K562 (cell line): ENCODE measurements around the gene CHCHD1. TPM values are rescaled to one million over a fixed set of nuclear protein-coding genes. Genes with fewer than 3 reads are reported as not detected.

Source experiments
- CBX5 ChIP-seq: IDR thresholded peaks from 2 replicates; pipeline ENCODE4 v1.6.1; 2014; ENCODE audit warnings: low read depth, borderline replicate concordance
- CHD4 ChIP-seq: fragments of 200-600 bp; sonication (generic); IDR thresholded peaks from 3 replicates; pipeline ENCODE4 v1.6.1; 2012; ENCODE audit warnings: low read depth, mild to moderate bottlenecking, mixed read lengths, low read length, inconsistent platforms; ENCODE audit not compliant: insufficient read depth, insufficient replicate concordance, poor library complexity, severe bottlenecking
- COPS2 ChIP-seq: fragments of 450-650 bp; conservative IDR thresholded peaks from 2 replicates; pipeline ENCODE4 v1.6.1; 2016; ENCODE audit warnings: mild to moderate bottlenecking, moderate library complexity
- GABPA ChIP-seq: fragments of 200-800 bp; sonication (Bioruptor generic); conservative IDR thresholded peaks from 2 replicates; pipeline ENCODE4 v1.6.1; 2016; ENCODE audit warnings: low read depth, missing genetic modification characterization, missing compliant biosample characterization
- GTF2E2 ChIP-seq: fragments of 200-800 bp; sonication (Bioruptor generic); IDR thresholded peaks from 2 replicates; pipeline ENCODE4 v1.6.1; 2016; ENCODE audit warnings: missing genetic modification characterization, missing compliant biosample characterization
- MCM3 ChIP-seq: fragments of 450-650 bp; IDR thresholded peaks from 2 replicates; pipeline ENCODE4 v1.6.1; 2016
- MCM5 ChIP-seq: fragments of 450-650 bp; IDR thresholded peaks from 2 replicates; pipeline ENCODE4 v1.6.1; 2016; ENCODE audit warnings: low read depth
- NCOA6 ChIP-seq: fragments of 450-650 bp; IDR thresholded peaks from 2 replicates; pipeline ENCODE4 v1.6.1; 2017; ENCODE audit warnings: mild to moderate bottlenecking
- POLR2G ChIP-seq: fragments of 200-400 bp; formaldehyde crosslinking; IDR thresholded peaks from 2 replicates; pipeline ENCODE4 v1.6.1; 2017; ENCODE audit warnings: low read depth, mild to moderate bottlenecking, antibody characterized with exemption, low read length, moderate library complexity
- SAFB ChIP-seq: fragments of 200-400 bp; formaldehyde crosslinking; IDR thresholded peaks from 2 replicates; pipeline ENCODE4 v1.6.1; 2017; ENCODE audit warnings: low read depth, low read length, borderline replicate concordance
- SMARCB1 ChIP-seq: IDR thresholded peaks from 2 replicates; pipeline ENCODE4 v1.6.1; 2011; ENCODE audit warnings: improper control_type of control experiment, low read depth; ENCODE audit not compliant: insufficient read length
- SP1 ChIP-seq: sonication (generic); formaldehyde crosslinking; IDR thresholded peaks from 2 replicates; pipeline ENCODE4 v1.8.1; 2022; ENCODE audit warnings: mild to moderate bottlenecking, missing genetic modification reagents
- U2AF1 ChIP-seq: fragments of 200-400 bp; formaldehyde crosslinking; optimal IDR thresholded peaks from 2 replicates; pipeline ENCODE3; 2017; ENCODE audit warnings: mild to moderate bottlenecking, low read depth, low read length, moderate library complexity
- ZNF143 ChIP-seq: sonication (generic); formaldehyde crosslinking; IDR thresholded peaks from 2 replicates; pipeline ENCODE4 v1.9.0; 2022; ENCODE audit warnings: mild to moderate bottlenecking, missing genetic modification reagents
- ZNF212 ChIP-seq: fragments of 450-650 bp; formaldehyde crosslinking; IDR thresholded peaks from 2 replicates; pipeline ENCODE4 v1.4.0; 2020; ENCODE audit warnings: mild to moderate bottlenecking
- ZNF707 ChIP-seq: fragments of 250-450 bp; sonication (Bioruptor Pico); conservative IDR thresholded peaks from 2 replicates; pipeline ENCODE4 v1.8.0; 2022; ENCODE audit warnings: inconsistent platforms, mild to moderate bottlenecking, moderate library complexity
- polyA plus RNA-seq, 8 experiments: library from polyadenylated mRNA; depleted of rRNA in 4 of 8; stranded (reverse) in 5 of 8; unstranded in 3 of 8; fragments of >200 nt; fragmentation: Nextera tagmentation in 2 of 8; fragmentation: Illumina TruSeq in 1 of 8; extraction: Ambion mirVana in 2 of 8; extraction: Trizol in 1 of 8; gene quantifications; 2 replicates each; pipeline versions ENCODE4 v1.2.1 to v1.2.3, GENCODE V29; 2011 to 2014; ENCODE audit warnings: inconsistent platforms in 1 of 8, missing spikeins in 1 of 8
- total RNA-seq, 7 experiments: library from RNA; depleted of rRNA in 6 of 7; stranded (reverse); fragments of >200 nt in 6 of 7; fragmentation: Illumina TruSeq in 2 of 7; extraction: Trizol in 2 of 7; gene quantifications; 2 replicates each; pipeline versions ENCODE4 v1.2.1 to v1.2.3, GENCODE V29; 2011 to 2021; ENCODE audit warnings: low replicate concordance in 1 of 7
- TF ChIP-seq, protein P1 (sequence below): fragments of 150-350 bp; conservative IDR thresholded peaks from 2 replicates; pipeline ENCODE4 v1.6.1; 2014; ENCODE audit warnings: low read length
- TF ChIP-seq, protein P2 (sequence below): sonication (generic); formaldehyde crosslinking; IDR thresholded peaks from 2 replicates; pipeline ENCODE4 v1.8.0; 2022; ENCODE audit warnings: mild to moderate bottlenecking, missing genetic modification reagents, borderline replicate concordance
- TF ChIP-seq, protein P3 (sequence below): fragments of 250-450 bp; sonication (Bioruptor Pico); IDR thresholded peaks from 2 replicates; pipeline ENCODE4 v1.5.0; 2021; ENCODE audit warnings: mild to moderate bottlenecking, borderline replicate concordance

Gene CHCHD1
- total and polyA plus RNA-seq, 9 of the 15 experiments (the other 6 are each of a cell fraction or from before 2014, with no cell fraction given), result 52.9 to 126 (median 83.4) TPM

DNA sequence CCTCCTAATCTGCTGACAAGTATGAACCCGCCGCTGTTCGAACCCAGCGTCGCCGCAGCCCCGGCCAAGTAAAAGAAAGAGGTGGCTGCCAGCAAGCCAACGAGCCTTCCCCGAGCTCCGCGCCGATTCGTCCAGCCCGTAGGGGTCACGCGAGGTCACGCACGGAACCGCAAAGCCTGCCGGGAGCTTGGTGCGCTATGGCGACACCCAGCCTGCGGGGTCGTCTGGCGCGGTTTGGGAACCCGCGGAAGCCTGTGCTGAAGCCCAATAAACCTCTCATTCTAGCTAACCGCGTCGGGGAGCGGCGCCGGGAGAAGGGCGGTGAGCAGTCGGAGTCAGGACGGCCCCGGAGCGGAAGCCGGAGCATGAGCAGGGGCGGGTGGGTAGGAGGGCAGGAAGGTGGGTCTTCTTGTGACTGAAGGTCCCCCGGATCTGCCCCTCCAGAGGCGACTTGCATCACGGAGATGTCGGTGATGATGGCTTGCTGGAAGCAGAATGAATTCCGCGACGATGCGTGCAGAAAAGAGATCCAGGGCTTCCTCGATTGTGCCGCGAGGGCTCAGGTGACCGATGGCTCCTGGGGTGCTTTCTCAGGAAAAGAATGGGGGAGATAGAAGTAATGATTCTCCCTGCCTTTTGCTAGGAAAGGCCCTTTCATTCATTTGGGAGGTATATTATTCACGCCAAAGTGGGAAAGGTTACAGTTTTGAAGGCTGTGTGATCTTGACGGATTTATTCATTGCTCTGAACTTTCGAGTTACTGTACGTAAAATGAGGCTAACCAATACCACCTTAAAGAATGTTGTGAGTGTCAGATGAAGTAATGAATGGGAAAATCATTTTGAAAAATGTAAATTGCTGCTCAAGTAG lies at the start of gene CHCHD1 (continued):
- no peak for TF ChIP-seq COPS2
- TF ChIP-seq GABPA (tag), result 0 out of 2 replicates have a peak, but pooled peaks have one; percentile 54
- TF ChIP-seq CHD4, result no peak
- TF ChIP-seq ZNF212, result no peak
- peak; percentile 61; the same call in 1 of the 2 replicates for TF ChIP-seq GTF2E2 (tag)
- TF ChIP-seq NCOA6, result no peak
- TF ChIP-seq ZNF707, result no peak
- no peak for TF ChIP-seq SMARCB1
- TF ChIP-seq MCM5, result no peak
- peak; percentile 69; the same call in 1 of the 2 replicates for TF ChIP-seq SP1 (CRISPR knock-in tag)
- TF ChIP-seq MCM3, result no peak
- peak; percentile 99 for TF ChIP-seq POLR2G
- TF ChIP-seq, protein P1, sequence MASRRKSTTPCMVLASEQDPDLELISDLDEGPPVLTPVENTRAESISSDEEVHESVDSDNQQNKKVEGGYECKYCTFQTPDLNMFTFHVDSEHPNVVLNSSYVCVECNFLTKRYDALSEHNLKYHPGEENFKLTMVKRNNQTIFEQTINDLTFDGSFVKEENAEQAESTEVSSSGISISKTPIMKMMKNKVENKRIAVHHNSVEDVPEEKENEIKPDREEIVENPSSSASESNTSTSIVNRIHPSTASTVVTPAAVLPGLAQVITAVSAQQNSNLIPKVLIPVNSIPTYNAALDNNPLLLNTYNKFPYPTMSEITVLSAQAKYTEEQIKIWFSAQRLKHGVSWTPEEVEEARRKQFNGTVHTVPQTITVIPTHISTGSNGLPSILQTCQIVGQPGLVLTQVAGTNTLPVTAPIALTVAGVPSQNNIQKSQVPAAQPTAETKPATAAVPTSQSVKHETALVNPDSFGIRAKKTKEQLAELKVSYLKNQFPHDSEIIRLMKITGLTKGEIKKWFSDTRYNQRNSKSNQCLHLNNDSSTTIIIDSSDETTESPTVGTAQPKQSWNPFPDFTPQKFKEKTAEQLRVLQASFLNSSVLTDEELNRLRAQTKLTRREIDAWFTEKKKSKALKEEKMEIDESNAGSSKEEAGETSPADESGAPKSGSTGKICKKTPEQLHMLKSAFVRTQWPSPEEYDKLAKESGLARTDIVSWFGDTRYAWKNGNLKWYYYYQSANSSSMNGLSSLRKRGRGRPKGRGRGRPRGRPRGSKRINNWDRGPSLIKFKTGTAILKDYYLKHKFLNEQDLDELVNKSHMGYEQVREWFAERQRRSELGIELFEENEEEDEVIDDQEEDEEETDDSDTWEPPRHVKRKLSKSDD, result 0 out of 2 replicates have a peak, but pooled peaks have one; percentile 46
- TF ChIP-seq U2AF1, result no peak
- TF ChIP-seq, protein P2, sequence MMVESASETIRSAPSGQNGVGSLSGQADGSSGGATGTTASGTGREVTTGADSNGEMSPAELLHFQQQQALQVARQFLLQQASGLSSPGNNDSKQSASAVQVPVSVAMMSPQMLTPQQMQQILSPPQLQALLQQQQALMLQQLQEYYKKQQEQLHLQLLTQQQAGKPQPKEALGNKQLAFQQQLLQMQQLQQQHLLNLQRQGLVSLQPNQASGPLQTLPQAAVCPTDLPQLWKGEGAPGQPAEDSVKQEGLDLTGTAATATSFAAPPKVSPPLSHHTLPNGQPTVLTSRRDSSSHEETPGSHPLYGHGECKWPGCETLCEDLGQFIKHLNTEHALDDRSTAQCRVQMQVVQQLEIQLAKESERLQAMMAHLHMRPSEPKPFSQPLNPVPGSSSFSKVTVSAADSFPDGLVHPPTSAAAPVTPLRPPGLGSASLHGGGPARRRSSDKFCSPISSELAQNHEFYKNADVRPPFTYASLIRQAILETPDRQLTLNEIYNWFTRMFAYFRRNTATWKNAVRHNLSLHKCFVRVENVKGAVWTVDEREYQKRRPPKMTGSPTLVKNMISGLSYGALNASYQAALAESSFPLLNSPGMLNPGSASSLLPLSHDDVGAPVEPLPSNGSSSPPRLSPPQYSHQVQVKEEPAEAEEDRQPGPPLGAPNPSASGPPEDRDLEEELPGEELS, result peak; percentile 80; the same call in 1 of the 2 replicates
- TF ChIP-seq, protein P3, sequence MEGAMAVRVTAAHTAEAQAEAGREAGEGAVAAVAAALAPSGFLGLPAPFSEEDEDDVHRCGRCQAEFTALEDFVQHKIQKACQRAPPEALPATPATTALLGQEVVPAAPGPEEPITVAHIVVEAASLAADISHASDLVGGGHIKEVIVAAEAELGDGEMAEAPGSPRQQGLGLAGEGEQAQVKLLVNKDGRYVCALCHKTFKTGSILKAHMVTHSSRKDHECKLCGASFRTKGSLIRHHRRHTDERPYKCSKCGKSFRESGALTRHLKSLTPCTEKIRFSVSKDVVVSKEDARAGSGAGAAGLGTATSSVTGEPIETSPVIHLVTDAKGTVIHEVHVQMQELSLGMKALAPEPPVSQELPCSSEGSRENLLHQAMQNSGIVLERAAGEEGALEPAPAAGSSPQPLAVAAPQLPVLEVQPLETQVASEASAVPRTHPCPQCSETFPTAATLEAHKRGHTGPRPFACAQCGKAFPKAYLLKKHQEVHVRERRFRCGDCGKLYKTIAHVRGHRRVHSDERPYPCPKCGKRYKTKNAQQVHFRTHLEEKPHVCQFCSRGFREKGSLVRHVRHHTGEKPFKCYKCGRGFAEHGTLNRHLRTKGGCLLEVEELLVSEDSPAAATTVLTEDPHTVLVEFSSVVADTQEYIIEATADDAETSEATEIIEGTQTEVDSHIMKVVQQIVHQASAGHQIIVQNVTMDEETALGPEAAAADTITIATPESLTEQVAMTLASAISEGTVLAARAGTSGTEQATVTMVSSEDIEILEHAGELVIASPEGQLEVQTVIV (CRISPR knock-in tag), result no peak
- TF ChIP-seq CBX5, result no peak
- peak; percentile 88 for TF ChIP-seq ZNF143
- no peak for TF ChIP-seq SAFB
